AG20443 (cell line): Measurements from ENCODE around the gene SIPA1L3.
"Not testable (repeated sequence)": the region's sequence is repeated elsewhere in the genome, so short reads cannot be mapped to it uniquely, and the experiment has no call there.

Experiments used
- DNase-seq: peaks from one replicate; pipeline ENCODE4 v3.0.0; 2012; ENCODE audit warnings: low spot score, mixed read lengths

SIPA1L3 gene

DNA sequence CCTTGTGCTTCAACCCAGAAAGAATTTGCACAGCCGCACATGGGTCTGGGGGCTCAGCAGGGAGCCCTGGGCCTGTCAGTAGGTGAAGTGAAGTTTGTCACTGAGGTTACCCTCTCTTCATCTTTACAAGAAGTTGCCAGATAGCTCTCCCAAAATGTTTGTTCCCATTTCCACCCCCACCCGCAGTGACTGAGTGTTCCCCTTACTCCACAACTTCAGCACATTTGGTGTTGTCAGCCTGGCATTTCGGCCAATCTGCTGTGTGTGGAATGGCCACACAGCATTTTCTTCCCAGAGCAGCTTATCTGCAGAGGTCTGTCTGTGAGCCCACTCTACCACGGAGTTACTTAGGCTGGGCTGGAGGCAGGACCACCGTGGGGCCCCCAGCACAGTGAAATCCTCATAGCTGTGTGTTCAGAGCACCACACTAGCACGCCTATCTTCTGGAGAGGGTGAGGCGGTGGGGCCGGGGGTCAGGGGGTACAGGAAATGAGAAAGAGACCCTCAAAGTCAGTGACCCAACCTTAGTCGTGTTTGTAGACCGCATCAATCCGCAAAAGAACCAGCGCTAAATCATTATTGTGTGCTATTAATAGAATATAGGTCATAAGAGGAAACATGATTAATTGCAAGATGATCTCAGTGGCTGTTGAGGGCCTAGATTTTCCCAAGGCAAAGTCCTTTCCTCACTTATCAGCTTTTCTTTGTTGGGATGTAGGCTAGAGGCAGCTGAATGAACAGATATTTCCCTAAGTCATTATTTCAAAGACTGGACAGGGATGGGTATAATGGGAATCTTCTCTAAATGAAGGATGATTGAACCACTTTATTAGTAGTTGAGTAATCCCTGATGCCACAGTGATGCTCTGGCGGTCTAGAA lies 116.0 kb downstream of the SIPA1L3 start:
- DNase-seq, result no peak

DNA sequence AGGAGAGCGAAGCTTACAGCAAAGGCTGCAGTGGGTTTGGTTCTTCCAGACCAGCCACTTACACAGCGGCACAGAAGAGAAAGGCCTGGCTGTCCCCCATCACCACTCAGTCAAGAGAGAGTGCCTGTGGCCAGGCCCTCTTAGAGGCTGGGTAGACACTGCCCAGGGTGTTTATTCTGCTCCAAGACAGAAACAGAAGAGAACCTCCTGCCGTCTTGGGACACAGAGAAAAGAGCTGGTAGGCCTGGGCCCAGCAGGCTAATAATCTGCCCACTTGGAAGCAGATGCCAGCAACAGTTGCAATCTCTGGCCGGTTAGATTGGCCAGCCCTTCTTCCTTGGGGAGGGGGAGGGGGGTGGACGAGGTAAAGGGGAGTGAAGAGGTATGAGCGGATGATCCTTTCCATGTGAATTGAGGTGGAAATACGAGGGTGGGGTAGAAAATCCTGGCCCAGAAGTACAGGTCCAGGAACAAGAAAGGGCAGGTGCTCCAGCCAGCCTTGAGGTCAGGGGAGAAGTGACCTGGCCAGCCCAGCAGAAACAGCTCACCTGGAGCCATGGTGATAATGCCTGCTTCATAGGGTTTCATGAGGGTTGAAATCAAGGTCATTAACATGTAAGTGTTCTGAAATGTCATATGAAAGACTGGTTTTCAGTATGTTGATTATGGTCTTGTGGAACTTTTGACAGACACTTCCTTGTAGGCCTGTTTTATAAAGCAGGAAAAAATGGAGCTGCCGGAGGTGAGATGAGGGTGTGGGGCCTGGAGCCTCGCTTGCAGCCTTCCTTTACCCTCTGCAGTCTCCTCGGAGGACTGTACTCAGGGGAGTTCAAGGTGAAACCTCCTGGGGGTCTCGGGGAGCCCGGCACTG lies 116.9 kb downstream of the SIPA1L3 start:
- no peak for DNase-seq

DNA sequence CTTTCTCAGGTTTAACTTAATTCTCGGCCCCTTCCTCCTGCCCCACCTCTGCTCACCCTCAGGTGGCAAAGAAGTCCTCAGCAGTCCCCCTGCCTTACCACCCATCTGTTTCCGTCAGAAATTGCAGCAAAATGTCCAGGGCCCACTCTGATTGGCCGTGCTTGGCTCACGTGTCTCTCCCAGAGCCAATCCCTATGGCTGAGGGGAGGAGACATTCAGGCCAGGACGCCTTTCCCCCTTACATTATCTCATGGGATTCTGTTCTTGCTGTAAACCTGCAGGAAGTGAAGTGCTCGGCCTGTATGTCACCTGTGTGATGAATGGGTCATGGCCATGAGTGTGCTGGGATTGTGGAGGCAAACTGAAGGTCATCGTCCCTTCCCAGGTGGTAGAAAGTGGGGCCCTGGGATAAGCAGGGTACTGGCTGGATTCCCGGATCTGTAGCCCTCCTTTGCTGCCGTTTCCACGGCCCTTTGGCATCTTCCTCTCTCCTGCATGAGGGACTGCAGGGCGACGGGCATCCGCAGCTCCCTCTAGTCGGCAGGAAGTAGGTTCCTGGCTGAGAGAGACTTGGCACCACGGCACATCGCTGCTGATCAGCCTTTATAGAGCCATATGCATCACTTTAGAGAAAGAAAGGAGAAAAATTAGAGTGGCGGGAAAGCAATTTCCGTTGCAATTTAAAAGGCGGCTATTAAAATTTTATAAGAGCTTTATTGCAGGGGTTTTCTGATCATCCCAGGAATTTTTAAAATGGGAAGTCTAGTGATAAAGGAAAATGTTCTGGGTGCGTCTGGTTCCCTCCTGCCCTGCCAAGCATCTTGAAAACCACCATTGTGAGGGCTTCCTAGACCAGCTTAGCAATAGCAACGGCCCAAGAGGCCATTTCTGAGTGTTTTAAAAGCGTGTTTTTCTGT lies 118.2 kb downstream of the SIPA1L3 start:
- no peak for DNase-seq

DNA sequence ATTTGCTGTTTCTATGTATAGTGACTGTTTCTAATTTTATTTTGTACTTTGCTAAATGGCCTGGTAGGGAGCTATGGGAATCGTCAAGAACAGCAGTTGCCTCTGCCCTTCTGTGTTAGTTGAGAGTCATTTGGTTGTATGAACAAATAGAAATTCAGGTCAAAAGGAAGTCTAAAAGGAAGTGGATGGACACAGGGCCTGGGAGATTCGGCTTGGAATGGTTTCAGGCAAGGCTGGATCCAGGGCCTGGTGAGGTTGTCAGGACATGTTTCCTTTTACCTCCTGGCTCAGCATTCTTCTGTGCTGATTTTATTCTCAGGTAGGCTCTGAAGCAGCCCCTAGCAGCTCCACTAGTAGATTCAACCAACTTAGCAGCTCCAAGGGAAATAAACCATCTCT lies 118.9 kb downstream of the SIPA1L3 start:
- DNase-seq, result no peak

DNA sequence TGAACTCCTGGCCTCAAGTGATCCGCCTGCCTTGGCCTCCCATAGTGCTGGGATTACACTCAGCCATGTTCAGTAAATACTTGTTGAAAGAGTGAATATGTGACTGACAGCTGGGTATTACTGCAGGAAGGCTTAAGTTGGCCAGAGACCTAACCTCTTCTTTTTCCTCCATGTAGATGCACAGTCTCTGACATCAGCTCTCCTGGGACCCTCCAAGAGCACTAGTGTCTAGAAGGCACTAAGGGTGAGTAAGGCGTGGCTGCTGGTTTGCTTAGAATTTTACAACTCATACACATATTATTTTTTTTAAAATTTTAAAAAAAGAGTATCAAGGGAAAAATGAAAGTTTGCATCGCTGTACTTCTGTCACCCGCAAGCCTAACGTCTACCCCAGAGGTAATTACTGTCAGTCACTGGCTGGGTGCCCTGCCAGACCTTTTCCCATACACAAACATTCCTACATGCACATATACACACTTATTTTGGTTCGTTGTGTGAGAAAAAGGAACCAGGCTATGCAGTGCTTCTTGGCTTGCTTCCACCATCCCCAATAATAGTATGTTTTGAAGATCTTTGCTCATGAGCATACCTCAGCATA lies 122.0 kb downstream of the SIPA1L3 start:
- DNase-seq, result no peak

DNA sequence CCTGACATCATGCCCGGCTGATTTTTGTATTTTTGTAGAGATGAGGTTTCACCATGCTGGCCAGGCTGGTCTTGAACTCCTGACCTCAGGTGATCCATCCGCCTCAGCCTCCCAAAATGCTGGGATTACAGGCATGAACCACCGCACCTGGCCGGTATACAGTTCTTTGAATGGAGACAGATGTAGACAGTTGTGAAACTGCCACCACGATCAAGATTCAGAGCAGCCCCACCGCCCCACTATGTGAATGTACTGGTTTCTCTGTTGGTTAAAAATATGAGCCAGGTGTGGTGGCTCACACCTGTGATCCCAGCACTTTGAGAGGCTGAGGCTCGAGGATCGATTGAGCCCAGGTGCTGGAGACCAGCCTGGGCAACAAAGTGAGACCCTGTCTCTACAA lies 123.0 kb downstream of the SIPA1L3 start:
- DNase-seq, result not testable (repeated sequence)

DNA sequence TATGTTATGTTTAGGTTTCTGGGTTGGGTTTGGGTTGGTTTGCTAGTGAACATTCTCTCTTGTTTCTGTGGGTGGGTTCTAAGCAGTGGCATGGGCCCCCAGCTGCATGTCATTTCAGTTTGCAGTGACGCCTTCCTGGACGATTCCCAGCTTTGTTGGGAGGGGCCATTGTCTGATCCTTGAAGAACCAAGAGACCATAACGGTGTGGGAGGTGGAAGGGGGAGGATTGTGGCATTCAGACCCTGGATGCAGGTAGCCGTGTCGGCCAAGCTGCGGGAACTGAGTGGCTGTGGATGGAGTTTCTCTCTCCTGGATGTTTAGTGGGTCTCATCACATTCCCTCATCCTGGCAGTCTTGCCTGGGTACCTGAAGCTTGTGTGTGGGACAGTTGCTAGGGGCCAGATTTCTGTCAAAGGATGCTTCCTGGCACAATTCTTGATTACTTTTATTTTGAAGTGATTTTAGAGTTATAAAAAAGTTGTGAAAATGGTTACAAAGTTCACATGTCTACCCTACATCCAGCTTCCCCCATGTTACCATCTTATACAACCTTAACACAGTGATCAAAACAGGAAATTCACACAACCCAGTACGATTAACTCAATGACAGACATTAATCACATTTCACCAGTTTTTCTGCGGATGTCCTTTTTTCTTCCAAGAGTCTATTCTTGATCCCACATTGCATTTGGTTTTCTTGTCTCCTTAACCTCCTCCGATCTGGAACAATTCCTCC lies 123.8 kb downstream of the SIPA1L3 start:
- no peak for DNase-seq

DNA sequence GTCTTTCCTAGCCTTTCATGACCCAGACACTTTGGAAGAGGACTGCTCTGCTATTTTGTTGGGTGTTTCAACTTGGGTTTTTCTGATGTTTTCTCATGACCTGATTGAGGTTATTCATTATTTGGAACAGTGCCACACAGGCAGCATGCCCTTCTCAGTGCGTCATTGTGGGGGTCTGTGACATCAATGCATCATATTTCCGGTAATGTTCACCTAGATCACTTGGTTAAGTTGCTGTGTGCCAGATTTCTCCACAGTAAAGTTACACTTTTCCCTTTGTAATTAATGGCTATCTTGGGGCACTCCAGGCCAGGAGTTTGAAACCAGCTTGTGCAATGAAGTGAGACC lies 124.4 kb downstream of the SIPA1L3 start:
- no peak for DNase-seq

DNA sequence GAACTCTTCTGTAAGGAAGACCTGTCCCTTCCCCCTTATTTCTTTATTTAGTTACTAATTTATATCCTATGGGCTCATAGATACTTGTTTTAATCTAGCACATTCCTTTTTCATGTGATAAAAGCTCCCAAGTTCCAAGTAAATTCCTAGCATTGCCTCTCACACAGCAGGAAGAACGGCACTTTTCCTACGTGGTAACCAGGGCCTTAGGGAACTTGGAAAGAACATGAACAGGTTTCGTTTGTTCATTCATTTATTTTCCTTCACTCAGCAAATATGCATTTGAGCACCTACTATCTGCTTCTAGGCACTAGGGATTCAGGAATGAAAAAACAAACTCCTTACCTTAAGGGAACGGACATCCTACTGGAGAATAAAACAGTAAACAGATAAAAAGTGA lies 125.1 kb downstream of the SIPA1L3 start:
- no peak for DNase-seq

DNA sequence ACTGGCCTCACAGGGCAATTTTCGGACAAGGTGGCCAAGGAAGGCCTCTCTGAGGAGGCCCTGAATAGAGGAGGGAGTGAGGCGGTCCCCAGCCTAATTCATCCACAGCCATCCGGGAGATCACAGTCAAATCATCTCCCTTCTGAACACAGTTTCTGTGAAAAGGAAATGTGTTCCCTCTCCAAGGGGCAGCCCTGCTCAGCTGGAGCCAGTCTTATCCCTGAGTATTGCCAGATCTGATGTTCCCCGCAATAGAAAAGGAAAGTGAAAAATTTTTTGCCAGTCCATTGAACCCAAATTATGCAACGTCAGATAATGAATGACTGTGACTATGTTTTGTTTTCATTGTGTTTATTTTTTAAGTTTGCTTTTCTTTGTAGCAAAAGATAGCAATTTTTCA lies 125.9 kb downstream of the SIPA1L3 start:
- DNase-seq, result peak; percentile 39

DNA sequence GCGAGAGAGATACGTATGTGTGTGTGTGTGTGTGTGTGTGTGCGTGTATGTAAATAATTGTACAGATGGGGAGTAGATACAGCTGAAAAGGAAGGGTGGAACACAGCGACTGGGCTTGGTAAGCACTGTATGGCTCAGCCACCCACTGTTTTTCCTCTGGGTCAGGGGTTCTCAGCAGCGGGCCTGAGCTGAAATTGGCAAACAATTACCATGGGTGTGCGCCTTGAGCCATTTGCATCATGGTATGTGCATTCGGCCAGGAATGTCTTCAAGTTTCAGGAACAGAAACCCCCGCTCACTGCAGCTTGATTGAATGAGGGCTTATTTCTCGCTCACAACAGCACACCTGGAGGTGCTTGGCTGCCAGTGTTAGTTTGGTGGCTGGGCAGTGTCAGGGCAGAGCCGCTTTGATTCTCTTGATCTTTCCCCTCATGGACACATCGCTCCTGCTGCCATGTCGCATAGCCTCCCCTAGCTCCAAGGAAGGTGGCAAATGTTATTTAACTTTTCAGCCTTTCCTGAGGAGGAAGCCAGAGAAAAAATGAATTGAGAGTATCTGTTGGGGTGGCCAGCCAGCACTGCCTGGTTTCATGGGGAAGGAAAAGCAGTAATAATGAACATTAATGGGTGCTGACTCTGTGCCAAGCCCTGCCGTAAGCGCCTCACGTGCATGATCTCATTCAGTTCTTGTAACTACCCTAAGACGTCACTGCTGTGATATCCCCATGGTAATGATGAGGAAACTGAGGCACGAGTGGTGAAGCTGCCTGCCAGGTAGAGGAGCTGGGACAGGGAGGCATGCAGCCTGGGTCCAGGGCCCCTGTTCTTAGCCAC lies 126.9 kb downstream of the SIPA1L3 start:
- no peak for DNase-seq

DNA sequence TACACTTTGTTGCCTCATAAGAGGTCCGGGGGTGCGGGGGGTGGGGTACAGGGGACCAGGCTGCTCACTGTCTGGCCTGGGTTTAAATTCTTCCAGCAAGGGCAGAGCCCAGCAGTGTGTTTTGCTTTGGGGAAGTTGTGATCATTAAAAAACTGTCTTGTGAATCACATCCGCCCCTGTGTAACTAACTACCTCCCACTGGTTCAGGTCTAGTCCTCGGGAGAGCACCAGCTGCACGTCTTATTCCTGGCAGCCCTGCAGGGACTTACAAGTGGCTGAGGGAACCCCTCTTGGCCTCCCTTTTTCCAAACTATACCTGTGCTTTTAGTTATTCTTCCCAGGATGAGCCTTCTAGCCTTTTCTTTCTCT lies 127.5 kb downstream of the SIPA1L3 start:
- DNase-seq, result no peak

DNA sequence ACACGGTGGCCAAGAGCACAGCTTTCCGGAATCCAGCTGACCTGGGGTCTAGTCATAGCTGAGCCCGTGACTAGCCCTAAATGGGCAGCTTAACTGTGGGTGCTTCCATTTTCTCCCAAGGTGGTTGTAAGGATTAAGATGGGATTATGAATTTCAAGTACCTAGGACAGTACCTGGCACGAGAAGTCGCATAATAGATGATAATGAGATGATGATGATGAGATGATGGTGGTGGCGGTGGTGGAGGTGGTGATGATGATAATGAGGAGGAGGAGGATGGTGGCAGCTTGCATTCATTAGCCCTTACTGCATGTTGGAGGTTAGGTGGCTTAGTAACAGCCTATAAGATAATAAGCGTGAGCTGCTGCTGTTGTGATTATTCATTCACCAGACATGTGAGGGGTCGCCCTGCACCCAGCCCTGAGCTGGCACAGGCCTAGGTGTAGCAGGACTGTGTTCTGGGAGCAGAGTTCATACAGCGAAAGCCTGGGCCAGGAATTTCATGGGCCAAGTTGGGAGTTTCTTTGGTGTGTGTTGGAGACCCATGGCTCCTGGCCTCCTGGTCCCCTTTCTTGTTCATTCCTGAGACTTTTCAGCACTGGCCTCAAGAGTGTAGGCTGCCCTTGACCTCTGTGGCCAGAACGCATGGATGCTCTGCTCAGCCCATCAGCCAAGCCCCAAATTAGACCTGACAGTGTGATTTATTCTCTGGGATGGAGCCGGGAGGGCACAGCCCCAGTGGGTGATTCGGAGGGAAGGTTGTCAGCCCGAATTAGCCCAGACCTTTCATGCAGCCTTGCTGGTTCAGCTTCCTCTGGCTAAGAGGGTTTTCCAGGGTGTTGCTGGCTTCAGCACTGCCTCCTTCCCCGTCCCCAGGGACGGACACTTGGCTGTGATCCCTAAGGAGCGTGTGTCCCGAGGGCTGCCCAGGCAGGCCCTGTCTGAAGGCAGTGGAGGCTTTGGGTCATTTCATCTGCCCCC lies 128.8 kb downstream of the SIPA1L3 start:
- DNase-seq, result peak; percentile 41

DNA sequence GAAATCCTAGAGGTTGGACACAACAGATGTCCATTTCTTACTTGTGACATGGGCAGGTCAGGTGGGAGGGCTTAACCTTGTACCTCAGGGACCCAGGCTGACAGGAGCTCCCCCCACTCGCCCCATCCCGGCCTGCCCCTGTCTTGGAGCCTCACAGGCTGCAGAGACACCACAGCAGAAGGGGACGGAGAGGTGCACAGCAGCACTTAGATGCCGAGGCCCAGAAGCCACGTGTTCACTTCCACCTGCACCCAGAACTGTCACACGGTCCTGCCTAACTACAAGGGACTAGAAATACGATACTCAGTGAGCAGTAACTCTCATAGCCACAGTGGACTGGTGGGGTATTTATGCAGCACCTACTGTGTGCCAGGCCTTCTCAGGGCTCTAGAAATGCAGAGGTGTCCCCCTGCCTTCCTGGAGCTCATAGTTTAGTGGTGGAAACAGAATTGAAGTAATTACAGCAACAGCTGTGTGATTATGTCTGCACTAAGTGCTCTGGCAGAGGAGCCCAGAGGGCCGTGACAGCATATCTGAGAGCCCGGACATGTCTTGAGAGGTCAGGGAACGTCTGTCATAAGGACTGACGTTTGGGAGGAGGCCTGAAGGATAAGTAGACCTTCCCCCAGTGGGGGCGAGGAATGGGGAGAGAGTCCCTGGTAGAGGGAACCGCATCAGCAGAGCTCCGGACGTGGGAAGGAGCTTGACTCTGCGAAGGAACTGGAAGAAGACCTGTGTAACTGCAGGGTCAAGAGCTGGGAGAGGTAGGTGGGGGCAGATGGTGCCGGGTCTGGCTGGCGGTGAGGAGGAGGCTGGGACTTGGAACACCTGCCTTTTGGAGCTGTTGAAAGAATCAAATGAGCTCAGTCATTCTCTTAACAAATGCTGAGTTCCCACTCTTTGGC lies 130.0 kb downstream of the SIPA1L3 start:
- no peak for DNase-seq

DNA sequence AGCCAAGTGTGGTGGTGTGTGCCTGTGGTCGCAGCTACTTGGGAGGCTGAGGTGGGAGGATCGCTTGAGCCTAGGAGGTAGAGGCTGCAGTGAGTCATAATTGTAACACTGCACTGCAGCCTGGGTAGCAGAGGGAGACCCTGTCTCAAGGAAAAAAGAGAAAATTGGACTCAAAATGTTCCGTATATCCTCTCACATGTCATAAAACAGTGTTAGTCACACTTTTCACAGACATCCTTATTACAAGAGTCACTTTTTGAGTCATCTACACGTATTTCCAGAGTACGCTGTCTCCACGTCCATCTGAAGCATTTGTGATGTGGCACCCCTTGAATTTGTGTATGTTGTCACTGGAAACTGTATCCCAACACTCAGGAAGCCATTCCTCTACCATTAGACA lies 133.0 kb downstream of the SIPA1L3 start:
- peak; percentile 72 for DNase-seq

DNA sequence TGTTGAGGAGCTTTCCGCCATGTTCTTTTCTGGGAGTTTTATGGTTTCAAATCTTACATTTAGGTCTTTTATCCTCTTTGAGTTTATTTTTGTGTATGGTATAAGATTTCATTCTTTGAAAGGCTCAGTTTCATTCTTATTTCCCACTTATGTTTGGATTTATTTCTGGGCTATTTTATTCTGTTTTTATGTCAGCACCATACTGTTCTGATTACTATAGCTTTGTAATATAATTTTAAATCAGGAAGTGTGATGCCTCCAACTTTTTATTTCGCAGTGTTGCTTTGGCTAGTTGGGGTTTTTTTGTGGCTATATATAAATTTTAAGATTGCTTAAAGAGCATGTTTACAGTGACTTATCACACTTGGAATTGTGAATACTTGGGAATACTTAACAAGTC lies 135.1 kb downstream of the SIPA1L3 start:
- no peak for DNase-seq

DNA sequence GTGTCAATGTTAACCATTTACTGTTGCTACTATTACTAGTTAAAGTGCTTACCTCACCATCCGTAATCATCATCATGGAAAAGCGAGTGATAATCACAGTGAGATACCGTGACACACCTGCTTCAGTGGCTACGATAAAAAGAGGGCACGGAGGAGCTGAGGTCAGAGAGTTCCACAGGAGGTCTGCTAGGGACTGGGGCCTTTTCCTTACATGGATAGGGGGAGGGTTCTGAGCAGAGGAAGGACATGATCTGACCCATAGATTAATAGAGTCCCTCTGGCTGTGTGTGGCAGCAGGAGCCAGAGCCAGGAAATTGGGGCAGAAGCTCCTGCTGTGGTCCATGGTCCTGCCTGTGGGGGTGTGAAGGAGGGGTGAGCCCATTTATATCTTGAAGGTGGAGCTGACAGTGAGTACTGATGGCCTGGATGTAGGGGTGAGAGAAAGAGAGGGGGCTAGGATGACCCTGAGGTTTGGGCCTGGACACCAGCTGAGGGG lies 136.7 kb downstream of the SIPA1L3 start:
- DNase-seq, result no peak
